ENCODE measurements around the gene UQCRQ. TPM values are rescaled to one million over a fixed set of nuclear protein-coding genes. Genes with fewer than 3 reads are reported as not detected.

UQCRQ gene
- polyA plus RNA-seq, 1 donor: 172 TPM

DNA sequence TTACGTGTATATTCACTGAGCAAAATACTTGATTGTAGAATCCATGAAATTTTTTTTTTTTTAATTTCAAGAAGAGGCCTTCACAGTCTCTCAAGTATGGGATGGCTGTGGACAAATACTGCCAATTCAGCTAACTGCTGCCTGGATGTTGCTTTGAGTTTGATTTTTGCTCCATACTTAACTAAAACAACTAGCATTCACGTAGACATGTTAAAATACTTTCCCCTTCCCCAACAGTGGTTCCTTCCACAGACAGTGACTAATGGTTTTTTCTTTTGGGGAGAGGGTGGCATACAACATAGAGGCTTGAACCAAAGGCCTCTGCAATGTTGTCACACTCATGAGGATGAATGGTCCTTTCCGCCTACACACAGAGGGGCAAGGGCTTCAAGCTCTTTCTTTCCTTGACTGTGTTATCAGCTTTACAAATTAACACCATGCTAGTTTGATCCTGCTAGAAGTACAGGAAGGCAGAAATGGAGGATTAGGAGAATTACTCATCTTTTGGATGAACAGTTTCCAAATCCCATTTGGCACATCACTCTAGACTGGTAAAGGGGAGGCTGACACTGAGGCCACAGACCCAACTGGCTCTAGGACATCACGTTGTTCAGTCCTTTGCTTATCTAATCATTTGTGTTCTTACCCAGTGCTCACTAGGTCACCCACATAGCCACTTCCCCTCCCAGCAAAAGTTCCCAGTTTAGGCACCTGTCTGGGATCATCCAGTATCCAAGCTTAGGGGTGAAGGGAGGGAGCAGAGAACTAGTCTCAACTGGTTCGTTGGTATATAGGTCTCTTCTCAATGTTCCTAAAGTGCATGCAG lies 5.2 kb downstream of the UQCRQ start:
- DNase-seq: no peak

DNA sequence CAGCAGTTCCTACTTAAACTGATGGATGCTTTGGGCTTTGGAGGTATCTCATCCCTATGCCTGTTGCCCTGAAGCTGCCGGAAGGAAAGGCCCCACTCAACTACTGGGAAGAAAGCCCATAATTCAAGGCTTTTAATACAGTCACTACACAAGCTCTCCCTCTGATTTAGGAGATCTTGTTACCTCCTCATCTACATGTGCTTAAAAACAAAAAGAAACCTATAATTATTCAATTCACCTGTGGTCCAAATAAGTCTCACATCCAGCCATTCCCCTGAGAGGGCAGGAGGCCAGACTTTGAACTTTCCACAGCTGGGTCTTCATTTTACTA lies 6.3 kb downstream of the UQCRQ start:
- no peak for DNase-seq

DNA sequence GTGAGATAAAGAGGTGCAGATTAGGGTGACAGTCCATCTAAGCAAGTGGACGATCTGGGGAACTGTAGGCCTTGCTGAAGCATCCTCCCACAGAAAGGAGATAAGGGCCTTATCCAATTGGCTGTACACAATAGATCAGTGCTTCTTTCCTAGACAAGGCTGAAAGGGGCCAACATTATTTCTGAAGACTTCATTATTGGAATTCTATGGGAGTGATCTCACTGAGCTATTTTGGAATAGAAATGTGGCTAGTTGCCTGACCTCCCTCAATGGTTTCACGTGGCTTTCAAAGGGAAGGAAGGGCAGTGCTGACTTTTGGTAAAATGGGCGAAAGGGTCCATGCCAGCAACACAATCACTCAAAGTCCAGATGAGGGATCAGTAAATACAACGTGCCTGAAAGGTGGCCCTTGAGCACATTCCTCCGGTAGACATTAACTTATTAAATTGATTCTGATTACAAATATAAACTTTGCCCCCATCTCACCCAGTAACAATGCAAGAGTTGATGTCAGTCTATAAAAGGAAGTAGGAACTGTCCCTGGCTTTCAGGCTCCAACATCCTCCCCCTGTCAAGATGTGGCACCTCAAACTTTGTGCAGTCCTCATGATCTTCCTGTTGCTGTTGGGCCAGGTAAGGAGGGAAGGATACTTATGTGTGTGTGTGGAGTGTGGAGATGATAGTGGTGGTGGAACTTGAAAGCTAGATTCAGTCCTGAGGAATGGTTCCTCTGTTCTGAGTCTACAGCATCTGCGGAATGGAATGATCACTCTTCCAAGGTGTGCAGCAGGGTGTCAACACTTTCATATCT lies 6.9 kb downstream of the UQCRQ start, which contains the start of gene LEAP2:
Gene LEAP2 (plus strand): TSS at position 550 of the 811 bp plus-strand sequence. CDS start 27 bp downstream, at position 577.
- DNase-seq: no peak

DNA sequence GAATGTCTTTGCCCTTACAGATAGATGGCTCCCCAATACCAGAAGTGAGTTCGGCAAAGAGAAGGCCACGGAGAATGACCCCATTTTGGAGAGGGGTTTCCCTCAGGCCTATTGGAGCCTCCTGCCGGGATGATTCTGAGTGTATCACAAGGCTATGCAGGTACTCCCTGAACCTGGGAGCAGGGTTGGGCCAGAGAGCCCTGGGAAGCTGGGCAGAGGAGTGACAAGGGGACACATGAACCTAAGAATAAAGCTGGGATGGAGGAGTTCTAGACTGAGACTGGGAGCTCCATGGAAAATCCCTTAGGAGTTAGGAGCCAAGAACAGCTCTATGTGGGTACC lies 7.5 kb downstream of the UQCRQ start:
- DNase-seq: no peak

DNA sequence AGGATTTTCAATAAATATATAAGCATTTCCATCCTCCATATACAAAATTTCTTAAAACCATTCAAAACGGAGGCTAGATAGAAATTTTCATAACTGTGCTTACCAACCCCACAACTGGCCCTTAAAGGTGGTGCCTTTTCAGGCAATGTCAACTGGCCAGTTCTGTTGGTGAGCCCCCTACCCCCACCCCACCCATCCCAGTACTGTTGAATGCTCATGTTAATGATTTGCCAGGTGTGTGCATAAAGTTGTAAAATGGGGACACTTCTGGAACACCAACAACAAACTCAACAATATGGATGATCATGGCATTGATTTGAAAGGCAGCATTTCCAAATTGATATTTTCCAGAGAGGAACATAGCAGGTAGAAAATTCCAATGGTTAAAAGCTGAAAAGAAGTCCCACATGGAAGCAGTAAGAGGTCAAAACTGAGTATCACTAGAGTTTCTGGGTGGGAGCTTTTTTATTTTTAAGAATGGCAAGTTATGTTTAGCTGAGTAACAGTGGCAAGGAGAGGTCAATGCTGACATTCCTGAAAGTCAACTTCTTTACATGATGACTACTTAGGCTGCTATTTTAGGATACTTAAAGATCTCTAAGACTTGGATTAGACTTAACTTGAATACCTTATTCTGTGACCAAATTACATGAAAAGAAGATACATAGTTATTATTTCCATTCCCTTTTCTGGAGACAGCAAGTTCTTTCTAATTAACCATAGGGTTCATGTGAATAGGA lies 9.7 kb downstream of the UQCRQ start:
- DNase-seq: no peak

DNA sequence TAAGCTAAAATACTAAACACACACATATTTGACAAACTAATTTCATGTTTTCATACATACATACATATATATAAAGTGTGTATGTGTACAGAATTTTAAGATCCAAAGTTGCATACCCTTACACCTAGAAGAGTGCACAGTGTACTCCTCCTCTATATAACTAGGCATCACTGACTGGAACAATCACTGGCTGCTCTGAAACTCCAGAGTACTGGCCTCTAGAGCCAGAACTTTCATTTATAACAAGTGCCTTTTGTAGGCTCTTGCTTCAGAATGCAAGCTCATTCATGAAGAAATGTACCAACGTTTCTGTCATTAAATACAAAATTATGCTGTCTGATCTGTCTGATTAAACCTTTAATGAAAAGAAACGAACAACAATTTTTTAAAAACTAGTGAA lies 11.0 kb downstream of the UQCRQ start:
- no peak for DNase-seq

DNA sequence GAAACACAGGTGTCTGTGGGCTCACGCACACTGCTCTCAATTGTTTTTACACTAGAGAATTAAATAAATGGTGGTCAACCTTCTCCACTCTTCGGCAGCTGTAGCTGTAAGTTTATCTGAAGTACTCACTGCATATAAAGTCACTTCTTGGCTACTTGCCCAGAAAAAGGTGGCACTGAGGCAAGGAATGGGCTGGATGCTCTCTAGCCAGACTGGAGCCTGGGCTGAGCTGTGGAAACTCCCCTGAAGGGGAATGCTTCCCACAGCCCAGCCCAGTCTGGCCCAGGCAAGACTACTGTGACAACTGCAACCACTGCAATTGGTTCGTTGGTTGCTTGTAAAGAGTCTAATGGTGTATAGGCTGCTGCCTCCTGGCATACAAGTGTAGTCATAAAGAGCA lies 11.5 kb downstream of the UQCRQ start:
- no peak for DNase-seq

DNA sequence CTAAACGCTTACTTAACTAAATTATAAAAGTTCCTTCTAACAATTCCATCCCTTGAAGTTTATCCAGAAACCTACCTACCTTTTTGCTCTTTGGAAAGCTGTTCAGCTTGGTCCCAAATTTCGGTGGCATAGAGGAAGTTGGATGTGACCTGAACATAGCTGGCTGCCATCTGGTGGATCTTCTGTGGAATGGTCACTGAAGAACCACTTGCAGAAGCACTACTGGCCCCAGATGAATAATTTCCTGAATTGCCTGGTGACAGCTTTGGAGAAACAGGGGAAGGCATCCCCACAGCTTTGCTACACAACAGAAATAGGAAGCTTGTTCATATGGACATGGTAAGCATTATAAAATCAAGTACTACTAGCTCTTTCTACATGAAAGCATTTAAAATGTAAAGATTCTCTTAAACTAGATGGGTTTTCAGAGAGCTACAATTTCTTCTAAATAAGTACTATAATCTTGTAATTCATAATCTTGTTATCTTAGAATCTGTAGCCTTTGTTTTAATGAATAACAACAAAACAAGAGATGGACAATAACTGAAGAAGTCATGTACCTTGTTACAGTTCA lies 16.9 kb downstream of the UQCRQ start:
- DNase-seq: peak; percentile 26

DNA sequence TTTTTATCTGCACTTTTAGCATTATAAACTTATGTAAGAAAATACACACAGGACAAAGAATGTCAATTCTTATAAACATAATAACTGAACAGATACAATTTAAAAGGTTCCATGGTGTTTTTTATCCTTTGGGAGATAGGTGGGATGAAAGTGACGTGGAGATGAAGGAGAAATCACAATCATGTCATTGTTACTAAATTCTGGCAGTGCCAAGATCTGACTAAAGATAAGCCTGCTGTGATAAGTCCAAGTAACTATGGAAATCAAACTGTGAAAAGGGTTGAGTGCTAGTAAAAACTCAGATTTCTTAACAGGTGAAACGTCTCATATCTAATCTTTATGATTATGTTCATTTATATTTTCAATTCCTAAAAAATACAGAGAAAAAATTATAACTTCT lies 18.1 kb downstream of the UQCRQ start:
- no peak for DNase-seq

DNA sequence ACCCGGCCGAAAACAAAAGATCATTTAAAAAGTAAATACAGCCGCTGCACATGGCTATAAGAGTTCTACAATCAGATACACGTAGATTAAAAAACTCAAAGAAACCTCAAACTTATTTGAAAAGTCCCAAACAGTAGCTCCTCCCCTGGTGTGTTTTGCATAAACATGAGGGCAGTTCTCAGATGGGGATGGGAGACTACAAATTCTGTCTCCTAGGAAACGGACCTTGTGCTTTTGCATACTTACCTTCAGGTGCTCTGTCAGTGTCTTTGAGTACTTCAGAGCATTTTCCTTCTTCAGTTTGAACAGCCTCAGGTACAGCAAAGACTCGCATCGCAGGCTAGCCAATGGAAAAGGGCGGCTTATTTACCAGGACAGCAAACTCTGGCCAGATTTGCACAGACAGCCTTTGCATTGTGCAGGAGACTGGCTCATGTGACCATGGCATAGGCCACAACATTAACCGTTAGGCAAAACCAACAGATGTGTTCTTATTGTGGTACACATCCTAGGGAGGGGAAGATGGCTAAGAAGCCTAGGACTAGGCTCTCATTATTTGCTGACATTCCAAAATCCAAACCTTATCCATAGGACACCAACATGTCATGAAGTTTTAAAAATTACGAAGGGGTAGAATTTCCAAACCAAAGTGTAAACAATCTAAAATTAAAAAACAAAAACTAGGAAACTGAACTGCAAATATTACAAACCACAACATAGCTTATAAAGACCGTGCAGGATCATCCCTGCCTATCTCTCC lies 19.8 kb downstream of the UQCRQ start:
- DNase-seq: no peak

DNA sequence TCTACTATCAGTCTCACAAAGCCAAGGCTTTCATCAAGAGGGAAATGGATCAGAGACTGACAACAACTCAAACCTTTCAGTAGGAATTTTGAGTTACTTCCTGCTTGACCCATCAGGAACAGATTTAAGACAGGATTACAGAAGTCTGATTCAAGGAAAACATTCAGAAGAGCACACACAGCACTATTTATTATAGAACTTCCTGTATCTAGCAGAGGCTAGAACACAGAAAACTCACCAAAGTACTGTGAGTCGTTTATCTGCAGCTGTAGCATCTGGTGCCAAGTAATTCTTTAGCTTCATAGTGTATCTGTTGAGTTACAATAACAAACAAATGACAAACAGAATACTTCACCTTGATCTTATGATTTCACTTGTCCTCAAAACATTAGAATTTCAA lies 20.8 kb downstream of the UQCRQ start:
- no peak for DNase-seq

DNA sequence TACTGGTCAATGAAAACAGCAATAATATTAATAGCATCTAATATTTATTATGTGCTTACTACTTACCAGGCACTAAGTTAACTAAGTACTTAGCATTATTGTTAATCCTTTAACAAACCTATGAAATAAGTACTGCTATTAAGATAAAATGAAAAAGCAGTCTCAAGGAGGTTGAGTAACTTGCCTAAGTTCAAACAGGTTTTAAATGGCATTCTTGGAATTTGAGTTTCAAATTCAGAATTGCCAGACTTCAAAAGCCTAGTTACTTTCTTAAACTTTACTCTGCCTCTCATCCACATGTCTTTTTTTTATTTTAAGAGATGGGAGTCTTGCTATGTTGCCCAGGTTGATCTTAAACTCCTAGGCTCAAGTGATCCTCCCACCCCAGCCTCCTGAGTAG lies 23.1 kb downstream of the UQCRQ start:
- no peak for DNase-seq

DNA sequence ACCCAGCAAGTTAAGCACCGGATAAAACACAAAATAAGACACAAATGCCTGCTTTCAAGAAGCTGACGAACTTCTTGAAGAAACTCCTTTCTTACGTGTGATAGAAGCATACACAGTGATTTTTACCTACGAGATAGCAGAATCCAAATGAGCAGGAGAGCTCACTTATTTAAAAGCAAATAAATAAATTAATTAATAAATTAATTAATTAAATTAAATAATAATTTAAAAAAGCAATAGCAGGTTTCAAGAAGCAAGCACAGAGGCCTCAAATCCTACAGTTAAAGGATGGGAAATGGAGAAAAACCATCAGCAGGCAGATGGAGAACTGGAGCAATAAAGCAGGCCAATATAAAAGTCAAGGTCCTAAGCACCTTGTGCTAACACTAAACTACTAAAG lies 24.4 kb downstream of the UQCRQ start:
- no peak for DNase-seq

DNA sequence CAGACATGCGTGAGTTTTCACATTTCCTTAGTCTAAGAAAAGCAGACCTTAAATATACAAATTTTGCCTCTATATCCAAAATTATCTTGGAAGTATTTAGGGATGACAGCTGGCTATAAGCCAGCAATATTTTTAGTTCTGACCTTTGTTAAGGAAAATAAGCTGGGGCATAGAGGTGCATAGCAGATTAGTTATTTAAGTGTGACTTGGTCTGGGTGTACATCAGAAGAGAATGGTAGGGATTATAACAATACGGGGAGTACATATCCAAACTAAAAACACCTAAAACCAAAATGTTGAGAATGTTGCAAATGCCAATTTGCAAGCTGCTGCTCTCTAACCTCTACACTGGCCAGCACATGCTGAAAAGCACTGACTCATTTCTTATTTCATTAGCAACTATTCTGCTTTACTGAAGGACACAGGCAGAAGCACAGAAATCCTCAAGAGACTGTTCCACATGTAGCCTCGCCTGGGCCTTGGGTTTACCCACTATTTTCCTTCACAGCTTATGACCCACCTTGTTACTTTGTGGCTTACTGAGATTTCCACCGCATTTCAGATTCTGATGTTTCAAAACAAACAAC lies 29.4 kb downstream of the UQCRQ start:
- DNase-seq: no peak

DNA sequence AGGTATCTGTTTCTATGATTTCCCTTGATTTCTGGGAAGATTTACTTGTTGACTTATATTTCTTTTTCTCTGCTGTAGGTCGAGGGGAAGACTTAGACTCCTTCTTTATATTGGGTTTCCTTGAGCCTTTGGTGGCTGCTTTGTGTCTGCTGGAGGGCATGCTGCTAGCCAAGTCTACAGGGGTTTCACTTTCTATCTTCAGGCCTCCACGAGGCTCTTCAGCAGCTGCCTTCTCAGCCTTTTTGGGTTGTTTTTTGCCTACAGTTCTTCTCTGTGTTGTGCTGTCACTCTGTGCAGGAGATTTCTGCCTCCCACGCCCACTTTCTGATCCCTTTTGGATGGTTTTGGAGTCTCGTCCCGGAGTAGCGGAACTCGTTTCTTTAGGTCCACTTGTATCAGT lies 30.2 kb downstream of the UQCRQ start:
- no peak for DNase-seq

DNA sequence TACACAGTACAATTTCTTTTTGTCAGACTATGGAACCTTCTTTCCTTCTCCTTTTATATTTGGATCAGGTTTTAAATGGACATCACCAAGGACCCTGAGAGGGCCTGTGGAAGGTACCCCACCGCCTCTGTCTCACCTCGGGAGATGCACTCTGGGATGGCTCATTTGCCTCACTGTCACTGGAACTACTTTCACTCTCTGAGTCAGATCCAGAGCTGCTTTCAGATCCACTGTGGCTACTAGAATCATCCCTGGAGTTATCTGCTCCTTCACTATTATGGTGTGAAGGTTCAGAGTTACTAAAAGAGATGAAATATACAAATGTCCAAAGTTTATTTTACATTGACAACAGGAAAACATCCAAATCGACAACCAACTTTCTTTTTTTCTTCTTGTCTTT lies 31.7 kb downstream of the UQCRQ start:
- DNase-seq: no peak

DNA sequence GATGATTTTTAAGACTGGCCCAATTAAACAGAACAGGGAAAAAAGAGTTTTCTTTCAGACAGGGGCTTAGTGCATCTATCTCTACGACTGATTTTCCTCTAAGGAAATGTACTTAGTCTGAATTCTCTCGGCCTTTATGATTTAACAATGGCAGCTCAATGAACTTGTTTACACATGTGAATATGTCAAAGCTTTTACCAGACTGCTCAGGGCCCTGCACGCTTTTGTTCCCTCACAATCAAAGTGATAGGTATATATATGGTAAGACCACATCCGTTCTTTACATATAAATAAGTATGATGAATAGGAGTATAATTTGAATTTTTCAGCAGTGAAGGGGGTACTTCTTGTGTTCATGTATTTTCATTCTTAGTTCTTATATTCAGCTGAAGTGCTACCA lies 34.6 kb downstream of the UQCRQ start:
- no peak for DNase-seq

DNA sequence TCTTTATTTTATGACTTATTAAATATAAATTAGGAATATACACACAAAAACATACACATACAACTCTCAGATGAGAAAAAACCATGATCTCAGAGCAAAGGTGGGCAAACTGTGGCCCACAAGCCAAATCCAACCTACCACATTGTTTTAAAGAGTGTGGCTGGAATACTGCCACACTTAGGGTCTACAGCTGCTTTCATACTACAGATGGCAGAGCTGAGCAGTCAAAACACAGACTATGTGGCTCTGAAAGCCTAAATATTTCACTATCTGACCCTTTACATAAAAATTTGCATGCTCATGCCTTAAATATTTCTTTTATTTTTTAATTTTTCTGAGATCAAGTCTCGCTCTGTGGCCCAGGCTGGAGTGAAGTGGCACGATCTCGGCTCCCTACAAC lies 35.3 kb downstream of the UQCRQ start:
- no peak for DNase-seq

DNA sequence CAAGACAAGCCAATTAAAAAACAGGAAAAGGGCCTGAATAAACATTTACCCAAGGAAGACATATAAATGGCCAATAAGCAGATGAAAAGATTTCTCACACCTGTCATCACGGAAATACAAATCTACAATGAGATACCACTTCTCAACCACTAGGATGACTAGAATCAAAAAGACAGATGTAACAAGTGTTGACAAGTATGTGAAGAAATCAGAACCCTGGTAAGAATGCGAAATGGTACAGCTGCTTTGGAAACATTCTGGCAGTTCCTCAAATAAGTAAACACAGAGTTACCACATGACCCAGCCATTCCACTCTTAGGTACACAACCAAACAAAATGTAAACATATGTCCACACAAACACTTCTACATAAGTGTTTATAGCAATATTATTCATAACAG lies 39.5 kb downstream of the UQCRQ start:
- DNase-seq: no peak

DNA sequence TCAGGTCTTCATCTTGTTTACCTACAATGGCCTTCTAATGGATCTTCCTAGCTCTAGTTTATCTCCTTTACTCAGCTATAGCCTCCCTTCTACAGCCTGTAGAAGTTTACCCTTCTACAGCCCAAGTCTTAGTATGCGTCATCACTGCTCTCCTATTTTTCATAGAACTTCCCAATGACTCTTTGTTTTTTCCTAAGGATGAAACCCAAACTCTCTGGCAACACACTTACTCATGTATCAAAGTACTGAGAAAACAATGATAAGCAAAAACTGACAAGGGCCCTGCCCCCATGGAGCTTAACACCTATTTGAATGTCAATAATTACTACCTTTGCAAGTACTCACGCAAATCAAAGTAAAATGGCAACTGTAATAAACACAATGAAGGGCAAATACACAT lies 40.7 kb downstream of the UQCRQ start:
- no peak for DNase-seq

DNA sequence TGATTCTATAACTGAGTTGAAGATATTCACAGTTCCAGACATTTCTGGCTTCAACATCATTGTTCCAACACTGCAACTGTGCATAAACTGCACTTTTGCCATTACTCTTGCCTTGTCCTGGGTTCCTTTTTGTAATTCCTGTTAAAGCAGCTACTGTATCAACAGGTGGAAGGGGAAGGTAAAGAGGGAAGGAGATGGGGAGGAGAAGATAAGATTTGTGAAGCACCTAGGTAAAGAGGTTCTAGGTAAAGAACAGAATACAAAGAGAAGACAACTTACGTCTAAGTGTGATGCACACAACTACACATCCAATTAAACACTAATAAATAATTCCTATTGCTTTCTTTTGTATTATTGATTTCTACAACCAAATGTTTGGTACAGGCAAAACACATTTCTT lies 43.3 kb downstream of the UQCRQ start:
- no peak for DNase-seq

DNA sequence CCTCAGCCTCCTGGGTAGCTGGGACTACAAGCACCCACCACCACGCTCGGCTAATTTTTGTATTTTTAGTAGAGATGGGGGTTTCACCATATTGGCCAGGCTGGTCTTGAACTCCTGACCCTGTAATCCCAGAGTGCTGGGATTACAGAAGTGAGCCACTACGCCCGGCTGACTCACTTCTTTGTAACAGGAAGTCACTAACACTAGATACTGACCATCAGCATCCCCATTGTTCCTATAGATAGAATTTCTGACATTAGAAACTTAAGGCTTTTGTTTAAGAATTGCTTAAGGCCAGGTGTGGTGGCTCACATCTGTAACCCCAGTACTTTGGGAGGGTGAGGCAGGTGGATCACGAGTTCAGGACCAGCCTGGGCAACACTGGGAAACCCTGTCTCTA lies 49.2 kb downstream of the UQCRQ start:
- no peak for DNase-seq

Measured in hindlimb muscle (tissue), 1 donor.